ENCODE data around the gene PDIA2.

The PDIA2 gene

GRCh38 chr16:305916-306626 lies 23.1 kb downstream of the PDIA2 start:
- no peak for TF ChIP-seq CTCF (conservative IDR thresholded peaks at IDR 0.05; ENCODE audit: low read depth, low read length)
- Histone ChIP-seq H3K27me3 (ENCODE audit: insufficient read depth, low read depth) (no peaks in the 10 kb centered on the region), H3K4me3 (IDR thresholded peaks at IDR 0.05; ENCODE audit: insufficient read depth, low read depth, low read length) (no peak overlapping the region), H3K79me2 (ENCODE audit: insufficient read depth, low read depth) (no peaks in the 10 kb centered on the region), H4K20me1 (ENCODE audit: insufficient read depth) (no peaks in the 10 kb centered on the region), H3K27ac (peak overlapping the region; percentile 87), H3K4me1 (ENCODE audit: low read depth, poor library complexity, severe bottlenecking) (peaks cover 40% of the 10 kb centered on the region), H2AFZ (ENCODE audit: low read depth) (no peak overlapping the region), H3K9ac (peak overlapping the region; percentile 58; the same call in 1 of the 2 replicates), H3K36me3 (ENCODE audit: insufficient read depth) (no peaks in the 10 kb centered on the region; the same call in 1 of the 2 replicates), H3K4me2 (peak overlapping the region; percentile 70)

- Histone ChIP-seq H3K4me1 (ENCODE audit: low read depth, poor library complexity, severe bottlenecking) (peaks cover 40% of the 10 kb centered on the region), H3K4me2 (peak overlapping the region; percentile 70), H3K79me2 (ENCODE audit: insufficient read depth, low read depth) (no peaks in the 10 kb centered on the region), H2AFZ (ENCODE audit: low read depth) (peak overlapping the region; percentile 20), H3K27me3 (ENCODE audit: insufficient read depth, low read depth) (no peaks in the 10 kb centered on the region), H3K36me3 (ENCODE audit: insufficient read depth) (no peaks in the 10 kb centered on the region; the same call in 1 of the 2 replicates), H4K20me1 (ENCODE audit: insufficient read depth) (no peaks in the 10 kb centered on the region), H3K27ac (peak overlapping the region; percentile 87), H3K4me3 (IDR thresholded peaks at IDR 0.05; ENCODE audit: insufficient read depth, low read depth, low read length) (no peak overlapping the region), H3K9ac (peak overlapping the region; percentile 58)
- no peak for TF ChIP-seq CTCF (conservative IDR thresholded peaks at IDR 0.05; ENCODE audit: low read depth, low read length)
Measured at GRCh38 chr16:306911-307370, 24.0 kb downstream of the PDIA2 start.

- Histone ChIP-seq H2AFZ (ENCODE audit: low read depth) (peak overlapping the region; percentile 20; the same call in 1 of the 2 replicates), H3K27ac (peak overlapping the region; percentile 87), H3K79me2 (ENCODE audit: insufficient read depth, low read depth) (no peaks in the 10 kb centered on the region), H4K20me1 (ENCODE audit: insufficient read depth) (no peaks in the 10 kb centered on the region), H3K4me1 (ENCODE audit: low read depth, poor library complexity, severe bottlenecking) (peaks cover 40% of the 10 kb centered on the region), H3K4me3 (IDR thresholded peaks at IDR 0.05; ENCODE audit: insufficient read depth, low read depth, low read length) (no peak overlapping the region), H3K27me3 (ENCODE audit: insufficient read depth, low read depth) (no peaks in the 10 kb centered on the region), H3K36me3 (ENCODE audit: insufficient read depth) (no peaks in the 10 kb centered on the region; the same call in 1 of the 2 replicates), H3K9ac (peak overlapping the region; percentile 58; the same call in 1 of the 2 replicates), H3K4me2 (peak overlapping the region; percentile 70)
- no peak for TF ChIP-seq CTCF (conservative IDR thresholded peaks at IDR 0.05; ENCODE audit: low read depth, low read length)
Measured at GRCh38 chr16:307691-308312, 24.8 kb downstream of the PDIA2 start.

GRCh38 chr16:309476-309875 lies 26.5 kb downstream of the PDIA2 start:
- Histone ChIP-seq H3K79me2 (ENCODE audit: insufficient read depth, low read depth) (no peaks in the 10 kb centered on the region), H2AFZ (ENCODE audit: low read depth) (no peak overlapping the region), H3K9ac (no peak overlapping the region), H3K27me3 (ENCODE audit: insufficient read depth, low read depth) (no peaks in the 10 kb centered on the region), H3K4me1 (ENCODE audit: low read depth, poor library complexity, severe bottlenecking) (peaks cover 40% of the 10 kb centered on the region), H3K27ac (no peak overlapping the region), H4K20me1 (ENCODE audit: insufficient read depth) (no peaks in the 10 kb centered on the region), H3K4me2 (peak overlapping the region; percentile 2; the same call in 1 of the 2 replicates), H3K36me3 (ENCODE audit: insufficient read depth) (no peaks in the 10 kb centered on the region; the same call in 1 of the 2 replicates), H3K4me3 (IDR thresholded peaks at IDR 0.05; ENCODE audit: insufficient read depth, low read depth, low read length) (no peak overlapping the region)
- no peak for TF ChIP-seq CTCF (conservative IDR thresholded peaks at IDR 0.05; ENCODE audit: low read depth, low read length)

All from KMS-11 (cell line).